Panc1 (cell line): ENCODE measurements around the gene C11orf16.

ENCODE experiments used
- POLR2AphosphoS5 ChIP-seq: IDR thresholded peaks from 2 replicates; pipeline ENCODE4 v1.6.1; 2012; ENCODE audit warnings: mild to moderate bottlenecking, low read depth, low read length, moderate library complexity
- TCF7L2 ChIP-seq: IDR thresholded peaks from 2 replicates; pipeline ENCODE4 v1.6.1; 2011; ENCODE audit warnings: mild to moderate bottlenecking, low read depth, low read length, inconsistent platforms
- TF ChIP-seq, protein P1 (sequence below): fragments of 450-650 bp; IDR thresholded peaks from 2 replicates; pipeline ENCODE4 v1.5.1; 2017; ENCODE audit warnings: mild to moderate bottlenecking
- TF ChIP-seq, protein P2 (sequence below), 2 experiments: IDR thresholded peaks; 2 replicates each; pipeline ENCODE4 v1.6.1; 2011 to 2012; ENCODE audit warnings: low read depth in 2 of 2, control low read depth in 1 of 2, low read length in 1 of 2, mild to moderate bottlenecking in 1 of 2, moderate library complexity in 1 of 2; ENCODE audit not compliant: insufficient read depth in 1 of 2

DNA sequence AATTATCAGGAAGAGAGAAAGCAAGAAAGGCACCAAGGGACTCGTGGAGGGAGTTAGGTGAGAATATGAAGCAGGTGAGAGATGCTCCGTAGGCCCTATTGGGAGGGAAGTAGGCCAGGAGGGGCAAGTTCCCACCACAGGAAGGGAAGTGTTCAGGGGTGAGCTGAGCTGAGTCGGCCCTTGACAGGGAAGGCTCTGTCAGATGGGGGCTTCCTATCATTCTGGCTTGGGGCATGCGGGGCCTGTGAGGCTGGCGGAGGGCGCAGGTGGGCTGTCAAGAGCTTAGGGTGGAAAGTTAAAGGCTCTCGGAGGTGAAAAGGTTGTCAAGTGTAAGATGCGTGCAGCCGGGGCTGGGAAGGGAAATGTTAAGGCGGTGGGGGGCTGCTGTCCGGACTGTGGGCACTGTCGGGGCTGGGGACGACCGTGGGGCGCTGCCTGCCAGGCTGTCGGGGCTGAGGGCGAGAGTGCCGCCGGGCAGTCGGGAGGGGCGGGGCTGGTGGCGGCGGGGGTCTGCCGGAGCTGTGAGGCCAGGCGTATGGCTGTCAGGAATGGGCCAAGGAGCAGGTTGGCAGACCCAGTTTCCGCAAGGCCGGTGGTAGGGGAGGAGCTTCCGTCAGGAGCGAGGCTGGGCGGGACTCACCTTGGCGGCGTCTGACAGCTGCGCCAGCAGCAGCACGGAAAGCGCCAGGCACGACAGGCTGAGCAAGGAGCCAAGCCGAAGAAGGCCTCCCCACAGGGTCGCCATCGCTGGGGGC is 31.0 kb upstream of the C11orf16 start:
- TF ChIP-seq, protein P1, sequence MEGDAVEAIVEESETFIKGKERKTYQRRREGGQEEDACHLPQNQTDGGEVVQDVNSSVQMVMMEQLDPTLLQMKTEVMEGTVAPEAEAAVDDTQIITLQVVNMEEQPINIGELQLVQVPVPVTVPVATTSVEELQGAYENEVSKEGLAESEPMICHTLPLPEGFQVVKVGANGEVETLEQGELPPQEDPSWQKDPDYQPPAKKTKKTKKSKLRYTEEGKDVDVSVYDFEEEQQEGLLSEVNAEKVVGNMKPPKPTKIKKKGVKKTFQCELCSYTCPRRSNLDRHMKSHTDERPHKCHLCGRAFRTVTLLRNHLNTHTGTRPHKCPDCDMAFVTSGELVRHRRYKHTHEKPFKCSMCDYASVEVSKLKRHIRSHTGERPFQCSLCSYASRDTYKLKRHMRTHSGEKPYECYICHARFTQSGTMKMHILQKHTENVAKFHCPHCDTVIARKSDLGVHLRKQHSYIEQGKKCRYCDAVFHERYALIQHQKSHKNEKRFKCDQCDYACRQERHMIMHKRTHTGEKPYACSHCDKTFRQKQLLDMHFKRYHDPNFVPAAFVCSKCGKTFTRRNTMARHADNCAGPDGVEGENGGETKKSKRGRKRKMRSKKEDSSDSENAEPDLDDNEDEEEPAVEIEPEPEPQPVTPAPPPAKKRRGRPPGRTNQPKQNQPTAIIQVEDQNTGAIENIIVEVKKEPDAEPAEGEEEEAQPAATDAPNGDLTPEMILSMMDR: no peak
- no peak for TF ChIP-seq POLR2AphosphoS5
- TF ChIP-seq, protein P2, sequence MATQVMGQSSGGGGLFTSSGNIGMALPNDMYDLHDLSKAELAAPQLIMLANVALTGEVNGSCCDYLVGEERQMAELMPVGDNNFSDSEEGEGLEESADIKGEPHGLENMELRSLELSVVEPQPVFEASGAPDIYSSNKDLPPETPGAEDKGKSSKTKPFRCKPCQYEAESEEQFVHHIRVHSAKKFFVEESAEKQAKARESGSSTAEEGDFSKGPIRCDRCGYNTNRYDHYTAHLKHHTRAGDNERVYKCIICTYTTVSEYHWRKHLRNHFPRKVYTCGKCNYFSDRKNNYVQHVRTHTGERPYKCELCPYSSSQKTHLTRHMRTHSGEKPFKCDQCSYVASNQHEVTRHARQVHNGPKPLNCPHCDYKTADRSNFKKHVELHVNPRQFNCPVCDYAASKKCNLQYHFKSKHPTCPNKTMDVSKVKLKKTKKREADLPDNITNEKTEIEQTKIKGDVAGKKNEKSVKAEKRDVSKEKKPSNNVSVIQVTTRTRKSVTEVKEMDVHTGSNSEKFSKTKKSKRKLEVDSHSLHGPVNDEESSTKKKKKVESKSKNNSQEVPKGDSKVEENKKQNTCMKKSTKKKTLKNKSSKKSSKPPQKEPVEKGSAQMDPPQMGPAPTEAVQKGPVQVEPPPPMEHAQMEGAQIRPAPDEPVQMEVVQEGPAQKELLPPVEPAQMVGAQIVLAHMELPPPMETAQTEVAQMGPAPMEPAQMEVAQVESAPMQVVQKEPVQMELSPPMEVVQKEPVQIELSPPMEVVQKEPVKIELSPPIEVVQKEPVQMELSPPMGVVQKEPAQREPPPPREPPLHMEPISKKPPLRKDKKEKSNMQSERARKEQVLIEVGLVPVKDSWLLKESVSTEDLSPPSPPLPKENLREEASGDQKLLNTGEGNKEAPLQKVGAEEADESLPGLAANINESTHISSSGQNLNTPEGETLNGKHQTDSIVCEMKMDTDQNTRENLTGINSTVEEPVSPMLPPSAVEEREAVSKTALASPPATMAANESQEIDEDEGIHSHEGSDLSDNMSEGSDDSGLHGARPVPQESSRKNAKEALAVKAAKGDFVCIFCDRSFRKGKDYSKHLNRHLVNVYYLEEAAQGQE (IDR thresholded peaks at IDR 0.05; ENCODE audit: insufficient read depth in 1 of 2, low read depth in 2 of 2, low read length in 1 of 2): no peak
- no peak for TF ChIP-seq TCF7L2
